ENCODE data around the gene BRK1.

BRK1 gene

DNA sequence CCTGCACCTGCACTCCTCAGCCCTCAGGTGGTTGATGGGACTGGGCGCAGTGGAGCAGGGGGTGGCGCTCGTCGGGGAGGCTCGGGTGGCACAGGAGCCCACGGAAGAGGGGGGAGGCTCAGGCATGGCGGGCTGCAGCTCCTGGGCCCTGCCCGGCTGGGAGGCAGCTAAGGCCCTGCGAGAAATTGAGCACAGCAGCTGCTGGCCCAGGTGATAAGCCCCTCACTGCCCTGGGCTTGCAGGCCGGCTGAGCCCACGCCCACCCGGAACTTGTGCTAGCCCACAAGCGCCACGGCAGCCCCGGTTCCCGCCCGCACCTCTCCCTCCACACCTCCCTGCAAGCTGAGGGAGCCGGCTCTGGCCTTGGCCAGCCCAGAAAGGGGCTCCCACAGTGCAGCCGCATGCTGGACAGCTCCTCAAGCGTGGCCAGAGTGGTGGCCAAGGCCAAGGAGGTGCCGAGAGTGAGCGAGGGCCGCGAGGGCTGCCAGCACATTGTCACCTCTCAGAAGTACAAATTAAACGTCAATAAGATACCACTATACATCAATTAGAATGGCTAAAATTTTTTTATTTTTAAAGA, 21.0 kb downstream of the BRK1 start:
- TF ChIP-seq, protein P1, sequence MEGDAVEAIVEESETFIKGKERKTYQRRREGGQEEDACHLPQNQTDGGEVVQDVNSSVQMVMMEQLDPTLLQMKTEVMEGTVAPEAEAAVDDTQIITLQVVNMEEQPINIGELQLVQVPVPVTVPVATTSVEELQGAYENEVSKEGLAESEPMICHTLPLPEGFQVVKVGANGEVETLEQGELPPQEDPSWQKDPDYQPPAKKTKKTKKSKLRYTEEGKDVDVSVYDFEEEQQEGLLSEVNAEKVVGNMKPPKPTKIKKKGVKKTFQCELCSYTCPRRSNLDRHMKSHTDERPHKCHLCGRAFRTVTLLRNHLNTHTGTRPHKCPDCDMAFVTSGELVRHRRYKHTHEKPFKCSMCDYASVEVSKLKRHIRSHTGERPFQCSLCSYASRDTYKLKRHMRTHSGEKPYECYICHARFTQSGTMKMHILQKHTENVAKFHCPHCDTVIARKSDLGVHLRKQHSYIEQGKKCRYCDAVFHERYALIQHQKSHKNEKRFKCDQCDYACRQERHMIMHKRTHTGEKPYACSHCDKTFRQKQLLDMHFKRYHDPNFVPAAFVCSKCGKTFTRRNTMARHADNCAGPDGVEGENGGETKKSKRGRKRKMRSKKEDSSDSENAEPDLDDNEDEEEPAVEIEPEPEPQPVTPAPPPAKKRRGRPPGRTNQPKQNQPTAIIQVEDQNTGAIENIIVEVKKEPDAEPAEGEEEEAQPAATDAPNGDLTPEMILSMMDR (IDR thresholded peaks at IDR 0.05; ENCODE audit: low read depth, low read length, missing control alignments) = no peak
- in situ Hi-C loops (cut with HindIII; ENCODE audit: low pct_ligation_motif_present, low sequenced_read_pairs) = no loop called here

DNA sequence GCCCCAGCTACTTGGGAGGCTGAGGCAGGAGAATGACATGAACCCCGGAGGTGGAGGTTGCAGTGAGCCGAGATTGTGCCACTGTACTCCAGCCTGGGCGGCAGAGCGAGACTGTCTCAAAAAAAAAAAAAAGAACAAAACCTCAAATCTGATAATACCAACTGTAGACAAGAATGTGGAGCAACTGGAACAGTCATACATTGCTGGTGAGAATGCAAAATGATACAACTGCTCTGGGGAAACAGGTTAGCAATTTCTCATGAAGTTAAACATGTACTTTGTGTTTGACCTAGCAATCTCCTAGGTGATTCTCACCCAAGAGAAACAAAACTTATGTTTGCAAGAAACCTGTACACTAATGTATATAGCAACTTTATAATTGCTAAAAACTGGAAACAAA, 21.7 kb downstream of the BRK1 start:
- TF ChIP-seq, protein P1 (IDR thresholded peaks at IDR 0.05; ENCODE audit: low read depth, low read length, missing control alignments) = no peak
- Histone ChIP-seq H3K4me3 (ENCODE audit: low read depth, low read length) (no peak overlapping the region), H3K36me3 (replicated peaks) (no peaks in the 10 kb centered on the region), H3K27ac (no peak overlapping the region), H3K27me3 (replicated peaks) (no peaks in the 10 kb centered on the region)
- in situ Hi-C loops (cut with HindIII; ENCODE audit: low pct_ligation_motif_present, low sequenced_read_pairs) = no loop called here
- no peak for DNase-seq

More for the DNA sequence above, 21.0 kb downstream of the BRK1 start:
- Histone ChIP-seq H3K36me3 (replicated peaks) (no peaks in the 10 kb centered on the region), H3K27me3 (replicated peaks) (no peaks in the 10 kb centered on the region), H3K27ac (no peak overlapping the region), H3K4me3 (ENCODE audit: low read depth, low read length) (no peak overlapping the region)
- DNase-seq = no peak

GRCh38 chr3:10140996-10141546, 25.6 kb downstream of the BRK1 start:
- no peak for DNase-seq
- in situ Hi-C loops (cut with HindIII; ENCODE audit: low pct_ligation_motif_present, low sequenced_read_pairs) = no loop called here
- no peak overlapping the region for H3K27ac ChIP-seq
- peaks cover 4% of the 10 kb centered on the region for H3K36me3 ChIP-seq (replicated peaks)
- TF ChIP-seq, protein P1 (IDR thresholded peaks at IDR 0.05; ENCODE audit: low read depth, low read length, missing control alignments) = no peak
- no peaks in the 10 kb centered on the region for H3K27me3 ChIP-seq (replicated peaks)
- peak overlapping the region; percentile 79 for H3K4me3 ChIP-seq (ENCODE audit: low read depth, low read length)

DNA sequence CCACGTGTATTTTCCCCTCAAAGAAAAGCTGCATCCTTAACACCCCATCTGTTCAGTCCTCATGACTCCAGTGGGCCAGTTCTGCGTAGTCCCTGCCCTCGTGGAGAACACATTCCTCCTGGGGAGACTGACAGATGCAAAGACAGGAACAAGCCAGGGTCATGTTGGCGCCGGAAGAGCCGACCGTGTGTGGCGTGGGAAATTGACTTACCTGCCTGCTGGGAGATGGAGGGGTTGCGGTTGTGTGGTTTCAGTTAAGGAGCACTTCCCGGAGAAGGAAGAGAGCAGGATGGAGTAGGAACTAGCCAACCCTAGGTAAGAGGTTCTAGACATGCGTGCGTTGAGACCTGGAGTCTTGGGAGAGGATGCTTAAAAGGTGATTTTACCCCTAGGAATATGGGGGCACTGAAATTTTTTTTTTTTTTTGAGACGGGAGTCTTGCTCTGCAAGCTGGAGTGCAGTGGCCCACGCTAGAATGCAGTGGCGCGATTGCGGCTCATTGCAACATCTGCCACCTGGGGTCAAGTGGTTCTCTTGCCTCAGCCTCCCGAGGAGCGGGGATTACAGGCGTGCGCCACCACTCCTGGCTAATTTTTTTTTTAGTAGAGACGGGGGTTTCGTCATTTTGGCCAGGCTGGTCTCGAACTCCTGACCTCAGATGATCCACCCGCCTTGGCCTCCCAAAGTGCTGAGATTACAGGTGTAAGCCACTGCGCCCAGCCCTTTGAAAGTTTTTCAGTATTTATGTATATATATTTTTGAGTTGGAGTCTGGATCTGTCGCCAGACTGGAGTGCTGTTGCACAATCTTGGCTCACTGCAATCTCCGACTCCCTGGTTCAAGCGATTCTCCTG, 27.5 kb downstream of the BRK1 start:
- TF ChIP-seq, protein P1 (IDR thresholded peaks at IDR 0.05; ENCODE audit: low read depth, low read length, missing control alignments) = no peak
- DNase-seq = no peak
- Histone ChIP-seq H3K36me3 (replicated peaks) (peaks cover 8% of the 10 kb centered on the region), H3K27me3 (replicated peaks) (no peaks in the 10 kb centered on the region), H3K27ac (peak overlapping the region; percentile 78), H3K4me3 (ENCODE audit: low read depth, low read length) (peak overlapping the region; percentile 79)
- in situ Hi-C loops (cut with HindIII; ENCODE audit: low pct_ligation_motif_present, low sequenced_read_pairs) = no loop called here

DNA sequence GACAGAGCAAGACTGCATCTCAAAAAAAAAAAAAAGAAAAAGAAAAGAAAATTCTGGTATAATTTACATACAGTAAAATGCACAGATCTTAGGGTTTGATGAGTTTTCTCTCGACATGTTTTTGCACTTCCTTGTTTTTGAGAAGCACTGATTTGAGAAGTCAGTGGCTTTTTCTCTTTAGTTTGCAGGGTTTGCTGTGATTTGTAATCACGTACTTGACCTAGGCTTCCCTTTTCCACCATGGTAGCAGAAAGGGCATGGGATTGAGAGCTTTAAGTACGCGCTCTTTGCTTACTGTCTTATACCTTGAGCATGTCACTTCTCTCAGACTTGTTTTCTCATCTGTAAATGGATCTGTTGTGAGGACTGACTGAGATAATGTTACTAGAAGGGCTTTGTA, 30.2 kb downstream of the BRK1 start:
- no peaks in the 10 kb centered on the region for H3K27me3 ChIP-seq (replicated peaks)
- H3K36me3 ChIP-seq (replicated peaks) = peaks cover 22% of the 10 kb centered on the region
- in situ Hi-C loops (cut with HindIII; ENCODE audit: low pct_ligation_motif_present, low sequenced_read_pairs) = no loop called here
- no peak for DNase-seq
- TF ChIP-seq, protein P1 (IDR thresholded peaks at IDR 0.05; ENCODE audit: low read depth, low read length, missing control alignments) = no peak
- no peak overlapping the region for H3K4me3 ChIP-seq (ENCODE audit: low read depth, low read length)
- no peak overlapping the region for H3K27ac ChIP-seq

All from brain microvascular endothelial cell (primary cell).